ENCODE data around the gene ISL2. TPM values are rescaled to one million over a fixed set of nuclear protein-coding genes. Genes with fewer than 3 reads are reported as not detected.

Gene ISL2
- total RNA-seq, 1 experiment from 2014 or later: 0.51 TPM

- Histone ChIP-seq H3K4me1 (ENCODE audit: control insufficient read depth, insufficient read depth, low read length) (no peaks in the 10 kb centered on the region), H3K27me3 (ENCODE audit: control insufficient read depth, insufficient read depth, low read length) (no peaks in the 10 kb centered on the region), H3K9me3 (ENCODE audit: control insufficient read depth, insufficient read depth, low read depth, low read length) (no peaks in the 10 kb centered on the region), H3K27ac (ENCODE audit: low read length) (no peak overlapping the region), H3K4me3 (ENCODE audit: low read depth in 2 of 2, low read length in 2 of 2) (no peak overlapping the region), H3K36me3 (ENCODE audit: control insufficient read depth, insufficient read depth, low read length) (no peaks in the 10 kb centered on the region)
- in situ Hi-C loops (cut with HindIII; ENCODE audit: low pct_unique_long_range_greater_than_20kb, low sequenced_read_pairs) (no loop called here), intact Hi-C loops (cut with micrococcal nuclease; ENCODE audit: unreplicated experiment) (loop anchor here (2.0 to 5.0 kb wide), 2 partner anchors 93 to 139 kb away; no protein-coding TSS in a partner anchor)
- peak; percentile 85 for ATAC-seq
- CTCF ChIA-PET: interaction anchor here (0.8 to 1.4 kb wide), 4 partner anchors 10 to 244 kb away, joined by 3 to 7 read pairs (median 4); no protein-coding TSS in a partner anchor
- no TSS peak for BruUV-seq (replicated peaks)
- no peak for DNase-seq (ENCODE audit: low read depth, low spot score)
- TF ChIP-seq CTCF (IDR thresholded peaks at IDR 0.05): peak; percentile 67
- no peak for TF ChIP-seq TCF7L2 (IDR thresholded peaks at IDR 0.05; ENCODE audit: low read depth, low read length)
- POLR2A ChIA-PET: interaction anchor here (0.7 kb wide), 1 partner anchor 189 kb away, joined by 4 read pairs; no protein-coding TSS in a partner anchor
Observed at GRCh38 chr15:76330080-76330680, 6.4 kb upstream of the ISL2 start.

DNA sequence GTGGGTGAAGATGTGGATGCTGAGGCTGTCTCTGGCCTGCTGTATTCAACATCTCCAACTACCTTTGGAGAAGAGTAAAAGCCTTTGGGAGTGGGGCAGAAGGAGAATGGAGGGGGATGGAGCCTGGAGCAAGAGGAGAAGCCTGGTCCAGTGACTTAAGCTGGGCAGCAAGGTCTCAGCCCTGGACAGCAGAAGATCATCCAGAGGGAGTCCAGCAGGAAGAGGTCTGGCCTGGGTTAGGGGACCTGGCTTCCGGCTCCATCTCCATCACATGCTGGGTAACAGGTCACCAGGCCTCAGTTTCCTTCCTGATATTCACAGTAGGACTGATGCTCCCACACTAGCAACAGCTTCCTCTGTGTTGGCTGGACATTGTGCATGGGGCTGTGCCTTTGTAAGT is 3.8 kb upstream of the ISL2 start:
- no TSS peak for BruUV-seq (replicated peaks)
- in situ Hi-C loops (cut with HindIII; ENCODE audit: low pct_unique_long_range_greater_than_20kb, low sequenced_read_pairs): no loop called here
- no peak for DNase-seq (ENCODE audit: low read depth, low spot score)
- Histone ChIP-seq H3K27me3 (ENCODE audit: control insufficient read depth, insufficient read depth, low read length) (no peaks in the 10 kb centered on the region), H3K36me3 (ENCODE audit: control insufficient read depth, insufficient read depth, low read length) (peaks cover 3% of the 10 kb centered on the region; the same call in 1 of the 2 replicates), H3K27ac (ENCODE audit: low read length) (no peak overlapping the region), H3K4me1 (ENCODE audit: control insufficient read depth, insufficient read depth, low read length) (no peaks in the 10 kb centered on the region), H3K4me3 (ENCODE audit: low read depth in 2 of 2, low read length in 2 of 2) (no peak overlapping the region), H3K9me3 (ENCODE audit: control insufficient read depth, insufficient read depth, low read depth, low read length) (no peaks in the 10 kb centered on the region)
- ATAC-seq: no peak
- CTCF ChIA-PET: no interaction called here
- POLR2A ChIA-PET: no interaction called here
- intact Hi-C loops (cut with micrococcal nuclease; ENCODE audit: unreplicated experiment): loop anchor here (5.0 kb wide), 1 partner anchor 95 kb away; no protein-coding TSS in a partner anchor
- TF ChIP-seq TCF7L2 (IDR thresholded peaks at IDR 0.05; ENCODE audit: low read depth, low read length) (no peak), SIN3A (IDR thresholded peaks at IDR 0.05; ENCODE audit: borderline replicate concordance, insufficient read depth, low read depth, low read length) (no peak), POLR2AphosphoS5 (IDR thresholded peaks at IDR 0.05; ENCODE audit: low read depth, low read length) (no peak)
- TF ChIP-seq, protein P1, sequence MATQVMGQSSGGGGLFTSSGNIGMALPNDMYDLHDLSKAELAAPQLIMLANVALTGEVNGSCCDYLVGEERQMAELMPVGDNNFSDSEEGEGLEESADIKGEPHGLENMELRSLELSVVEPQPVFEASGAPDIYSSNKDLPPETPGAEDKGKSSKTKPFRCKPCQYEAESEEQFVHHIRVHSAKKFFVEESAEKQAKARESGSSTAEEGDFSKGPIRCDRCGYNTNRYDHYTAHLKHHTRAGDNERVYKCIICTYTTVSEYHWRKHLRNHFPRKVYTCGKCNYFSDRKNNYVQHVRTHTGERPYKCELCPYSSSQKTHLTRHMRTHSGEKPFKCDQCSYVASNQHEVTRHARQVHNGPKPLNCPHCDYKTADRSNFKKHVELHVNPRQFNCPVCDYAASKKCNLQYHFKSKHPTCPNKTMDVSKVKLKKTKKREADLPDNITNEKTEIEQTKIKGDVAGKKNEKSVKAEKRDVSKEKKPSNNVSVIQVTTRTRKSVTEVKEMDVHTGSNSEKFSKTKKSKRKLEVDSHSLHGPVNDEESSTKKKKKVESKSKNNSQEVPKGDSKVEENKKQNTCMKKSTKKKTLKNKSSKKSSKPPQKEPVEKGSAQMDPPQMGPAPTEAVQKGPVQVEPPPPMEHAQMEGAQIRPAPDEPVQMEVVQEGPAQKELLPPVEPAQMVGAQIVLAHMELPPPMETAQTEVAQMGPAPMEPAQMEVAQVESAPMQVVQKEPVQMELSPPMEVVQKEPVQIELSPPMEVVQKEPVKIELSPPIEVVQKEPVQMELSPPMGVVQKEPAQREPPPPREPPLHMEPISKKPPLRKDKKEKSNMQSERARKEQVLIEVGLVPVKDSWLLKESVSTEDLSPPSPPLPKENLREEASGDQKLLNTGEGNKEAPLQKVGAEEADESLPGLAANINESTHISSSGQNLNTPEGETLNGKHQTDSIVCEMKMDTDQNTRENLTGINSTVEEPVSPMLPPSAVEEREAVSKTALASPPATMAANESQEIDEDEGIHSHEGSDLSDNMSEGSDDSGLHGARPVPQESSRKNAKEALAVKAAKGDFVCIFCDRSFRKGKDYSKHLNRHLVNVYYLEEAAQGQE (IDR thresholded peaks at IDR 0.05; ENCODE audit: insufficient read depth in 1 of 2, low read depth in 2 of 2, low read length in 1 of 2): no peak

GRCh38 chr15:76333309-76333708 is 3.3 kb upstream of the ISL2 start:
- H3K27me3 ChIP-seq (ENCODE audit: control insufficient read depth, insufficient read depth, low read length): no peaks in the 10 kb centered on the region
- BruUV-seq (replicated peaks): no TSS peak
- no peak overlapping the region for H3K27ac ChIP-seq (ENCODE audit: low read length)
- in situ Hi-C loops (cut with HindIII; ENCODE audit: low pct_unique_long_range_greater_than_20kb, low sequenced_read_pairs): no loop called here
- POLR2A ChIA-PET: no interaction called here
- CTCF ChIA-PET: no interaction called here
- H3K36me3 ChIP-seq (ENCODE audit: control insufficient read depth, insufficient read depth, low read length): peaks cover 3% of the 10 kb centered on the region; the same call in 1 of the 2 replicates
- no peak overlapping the region for H3K4me3 ChIP-seq (ENCODE audit: low read depth in 2 of 2, low read length in 2 of 2)
- ATAC-seq (no peak), DNase-seq (ENCODE audit: low read depth, low spot score) (no peak)
- H3K4me1 ChIP-seq (ENCODE audit: control insufficient read depth, insufficient read depth, low read length): no peaks in the 10 kb centered on the region
- TF ChIP-seq TCF7L2 (IDR thresholded peaks at IDR 0.05; ENCODE audit: low read depth, low read length) (no peak), POLR2AphosphoS5 (IDR thresholded peaks at IDR 0.05; ENCODE audit: low read depth, low read length) (no peak), SIN3A (IDR thresholded peaks at IDR 0.05; ENCODE audit: borderline replicate concordance, insufficient read depth, low read depth, low read length) (no peak), CTCF (IDR thresholded peaks at IDR 0.05) (no peak)
- TF ChIP-seq, protein P1 (IDR thresholded peaks at IDR 0.05; ENCODE audit: insufficient read depth in 1 of 2, low read depth in 2 of 2, low read length in 1 of 2): no peak
- intact Hi-C loops (cut with micrococcal nuclease; ENCODE audit: unreplicated experiment): loop anchor here (5.0 kb wide), 1 partner anchor 96 kb away; no protein-coding TSS in a partner anchor
- no peaks in the 10 kb centered on the region for H3K9me3 ChIP-seq (ENCODE audit: control insufficient read depth, insufficient read depth, low read depth, low read length)

Measured in Panc1 (cell line).